Spinal cord (tissue), 10 donors: ENCODE measurements around the gene ARHGEF12. TPM values are rescaled to one million over a fixed set of nuclear protein-coding genes. Genes with fewer than 3 reads are reported as not detected.

ENCODE experiments used
- DNase-seq, 6 donors: peaks; one replicate each; pipeline versions ENCODE4 v3.0.0 to v3.0.0-alpha.2; 2013 to 2015; ENCODE audit warnings: low spot score in 6 of 6, low read depth in 4 of 6
- H3K27ac ChIP-seq: one replicate; pipeline ENCODE4 v1.5.1; 2013; ENCODE audit warnings: low read depth, low read length, control low read depth
- H3K27me3 ChIP-seq: one replicate; pipeline ENCODE4 v1.6.1; 2013; ENCODE audit warnings: low read length; ENCODE audit not compliant: control insufficient read depth, insufficient read depth
- H3K36me3 ChIP-seq: one replicate; pipeline ENCODE4 v1.6.1; 2013; ENCODE audit warnings: low read length; ENCODE audit not compliant: control insufficient read depth, insufficient read depth
- H3K4me1 ChIP-seq: one replicate; pipeline ENCODE4 v1.6.1; 2013; ENCODE audit warnings: low read length; ENCODE audit not compliant: control insufficient read depth, insufficient read depth
- H3K4me3 ChIP-seq: one replicate; pipeline ENCODE4 v1.5.1; 2013; ENCODE audit warnings: low read depth, low read length, control low read depth
- H3K9me3 ChIP-seq: one replicate; pipeline ENCODE4 v1.6.1; 2013; ENCODE audit warnings: low read length; ENCODE audit not compliant: control insufficient read depth, insufficient read depth
- WGBS: methylation state at CpG from one replicate; pipeline ENCODE4 v1.1.5; 2013; ENCODE audit warnings: missing lambda C conversion rate; ENCODE audit not compliant: insufficient coverage; 5-methylcytosine and 5-hydroxymethylcytosine counted together
- polyA plus RNA-seq, 2 donors: library from polyadenylated mRNA; unstranded; fragments of 120-200 nt; gene quantifications; one replicate each; pipeline ENCODE4 v1.2.1, GENCODE V29; 2013; ENCODE audit not compliant: insufficient read length in 2 of 2
- total RNA-seq, 2 donors: library from RNA; depleted of rRNA in 1 of 2; stranded (reverse); fragments of 120-200 nt in 1 of 2; fragments of >200 nt in 1 of 2; gene quantifications; one replicate each; pipeline versions ENCODE4 v1.2.3 to v1.2.4, GENCODE V29; 2013 to 2014
- donor health status: healthy.

Gene ARHGEF12
- total and polyA plus RNA-seq, 4 donors = 67.9 to 179 (median 101) TPM

- H3K4me3 ChIP-seq = no peak overlapping the region
- no peak overlapping the region for H3K27ac ChIP-seq
- no peaks in the 10 kb centered on the region for H3K27me3 ChIP-seq
- 22% methylated on average over 3 of the region's 8 CpGs for WGBS
- DNase-seq = peak in 2 of 6 donors; percentile 7 to 33
- H3K4me1 ChIP-seq = peaks cover 6% of the 10 kb centered on the region
- H3K9me3 ChIP-seq = no peaks in the 10 kb centered on the region
- no peaks in the 10 kb centered on the region for H3K36me3 ChIP-seq
Measured at GRCh38 chr11:120316880-120317688, 19.1 kb upstream of the ARHGEF12 start.

GRCh38 chr11:120317689-120318480 lies 18.3 kb upstream of the ARHGEF12 start:
- no peaks in the 10 kb centered on the region for H3K27me3 ChIP-seq
- WGBS = 100% methylated on average over 2 of the region's 10 CpGs
- DNase-seq = no peak
- H3K9me3 ChIP-seq = no peaks in the 10 kb centered on the region
- H3K36me3 ChIP-seq = no peaks in the 10 kb centered on the region
- no peak overlapping the region for H3K27ac ChIP-seq
- no peak overlapping the region for H3K4me3 ChIP-seq
- H3K4me1 ChIP-seq = peaks cover 6% of the 10 kb centered on the region

GRCh38 chr11:120318906-120319305 lies 17.3 kb upstream of the ARHGEF12 start:
- no peaks in the 10 kb centered on the region for H3K36me3 ChIP-seq
- 79% methylated on average over 4 of the region's 4 CpGs for WGBS
- H3K27me3 ChIP-seq = no peaks in the 10 kb centered on the region
- peaks cover 6% of the 10 kb centered on the region for H3K4me1 ChIP-seq
- H3K9me3 ChIP-seq = no peaks in the 10 kb centered on the region
- H3K4me3 ChIP-seq = no peak overlapping the region
- no peak overlapping the region for H3K27ac ChIP-seq
- no peak for DNase-seq

- WGBS = under 1% methylated on average over 79 of the region's 84 CpGs
Measured at GRCh38 chr11:120324932-120325810, 11.0 kb upstream of the ARHGEF12 start, which contains the start of gene TLCD5. TLCD5 (plus strand) TSS chr11:120325299; CDS start chr11:120327442, 2,143 bp downstream.

GRCh38 chr11:120326228-120326627 lies 10.0 kb upstream of the ARHGEF12 start:
- Histone ChIP-seq H3K36me3 (peaks cover 5% of the 10 kb centered on the region), H3K4me3 (peak overlapping the region; percentile 44), H3K27me3 (no peaks in the 10 kb centered on the region), H3K4me1 (no peaks in the 10 kb centered on the region), H3K9me3 (no peaks in the 10 kb centered on the region), H3K27ac (peak overlapping the region; percentile 26)
- no peak for DNase-seq
- no CpG with 5 or more reads among the region's 3 CpGs for WGBS

More at GRCh38 chr11:120324932-120325810, 11.0 kb upstream of the ARHGEF12 start, which contains the start of gene TLCD5:
- H3K4me3 ChIP-seq = peak within 1 kb of the TSS; percentile 44
- H3K9me3 ChIP-seq = no peaks in the 10 kb centered on the region
- peak in 4 of 6 donors; percentile 49 to 95 (median 74) for DNase-seq
- peak within 1 kb of the TSS; percentile 58 for H3K27ac ChIP-seq
- H3K27me3 ChIP-seq = no peaks in the 10 kb centered on the region
- peaks cover 3% of the 10 kb centered on the region for H3K36me3 ChIP-seq
- no peaks in the 10 kb centered on the region for H3K4me1 ChIP-seq

- no CpG with 5 or more reads among the region's 4 CpGs for WGBS
- Histone ChIP-seq H3K27me3 (no peaks in the 10 kb centered on the region), H3K36me3 (peaks cover 5% of the 10 kb centered on the region), H3K4me3 (no peak overlapping the region), H3K4me1 (no peaks in the 10 kb centered on the region), H3K27ac (no peak overlapping the region), H3K9me3 (no peaks in the 10 kb centered on the region)
- no peak for DNase-seq
Measured at GRCh38 chr11:120326845-120327281, 9.3 kb upstream of the ARHGEF12 start.

- H3K4me1 ChIP-seq = no peaks in the 10 kb centered on the region
- no peak for DNase-seq
- H3K36me3 ChIP-seq = peaks cover 5% of the 10 kb centered on the region
- WGBS = no CpG with 5 or more reads among the region's 4 CpGs
- H3K4me3 ChIP-seq = no peak overlapping the region
- no peaks in the 10 kb centered on the region for H3K27me3 ChIP-seq
- no peaks in the 10 kb centered on the region for H3K9me3 ChIP-seq
- no peak overlapping the region for H3K27ac ChIP-seq
Measured at GRCh38 chr11:120327311-120327710, 8.9 kb upstream of the ARHGEF12 start.

GRCh38 chr11:120329556-120329955 lies 6.7 kb upstream of the ARHGEF12 start:
- Histone ChIP-seq H3K4me1 (no peaks in the 10 kb centered on the region), H3K36me3 (peaks cover 5% of the 10 kb centered on the region), H3K27ac (no peak overlapping the region), H3K27me3 (no peaks in the 10 kb centered on the region), H3K4me3 (no peak overlapping the region), H3K9me3 (no peaks in the 10 kb centered on the region)
- no peak for DNase-seq
- WGBS = 100% methylated on average over 2 of the region's 3 CpGs

- 96% methylated on average over 6 of the region's 6 CpGs for WGBS
- Histone ChIP-seq H3K4me3 (no peak overlapping the region), H3K9me3 (no peaks in the 10 kb centered on the region), H3K4me1 (no peaks in the 10 kb centered on the region), H3K27me3 (no peaks in the 10 kb centered on the region), H3K27ac (no peak overlapping the region), H3K36me3 (peaks cover 5% of the 10 kb centered on the region)
- DNase-seq = no peak
Measured at GRCh38 chr11:120330045-120330444, 6.2 kb upstream of the ARHGEF12 start.
